HFFc6 (cell line): ENCODE data around the gene KIF23. TPM values are rescaled to one million over a fixed set of nuclear protein-coding genes. Genes with fewer than 3 reads are reported as not detected.

Experiments used
- DNase-seq: peaks from one replicate; pipeline ENCODE4 v3.0.0-alpha.2; 2018
- H3K27ac Mint-ChIP-seq: 2 replicates; pipeline ENCODE4 v1.8.0; 2020; ENCODE audit warnings: mild to moderate bottlenecking, mixed read lengths
- H3K27me3 Mint-ChIP-seq: 2 replicates; pipeline ENCODE4 v1.8.0; 2021; ENCODE audit warnings: mild to moderate bottlenecking, moderate library complexity, mixed read lengths; ENCODE audit not compliant: insufficient read depth
- H3K36me3 Mint-ChIP-seq: 2 replicates; pipeline ENCODE4 v1.8.0; 2021; ENCODE audit warnings: low read depth, mixed read lengths
- H3K4me1 Mint-ChIP-seq: 2 replicates; pipeline ENCODE4 v1.8.0; 2020; ENCODE audit warnings: low read depth, mixed read lengths
- H3K4me3 Mint-ChIP-seq: 2 replicates; pipeline ENCODE4 v1.8.0; 2020; ENCODE audit warnings: mild to moderate bottlenecking, moderate library complexity, mixed read lengths
- H3K9me3 Mint-ChIP-seq: 2 replicates; pipeline ENCODE4 v1.8.0; 2020; ENCODE audit warnings: mild to moderate bottlenecking, mixed read lengths
- CTCF ChIP-seq: fragments of 200-600 bp; sonication (generic); IDR thresholded peaks from 2 replicates; pipeline ENCODE4 v1.5.0; 2021; ENCODE audit warnings: antibody characterized with exemption, mild to moderate bottlenecking
- long read RNA-seq: library from polyadenylated mRNA; unstranded; transcript quantifications from one replicate; pipeline ENCODE4 v2.0.0, GENCODE V29; 2019
- total RNA-seq, 6 experiments: library from RNA; stranded (reverse); fragmentation: NEBNext Ultra II Directional; extraction: Animal tissue kit (Norgen Biotek cat#: 25700); gene quantifications; 2 replicates in 1 of 6; 3 replicates in 5 of 6; pipeline ENCODE4 v1.2.3, GENCODE V29; 2021

The KIF23 gene
- total RNA-seq = 10 to 100 TPM; 37.0 to 74.7 (median 64.6) TPM
- long read RNA-seq, partial matches to known transcripts = 29 of 58 reads
- long read RNA-seq, other reads (novel, unspliced or antisense) = 23 of 58 reads

- Mint-ChIP-seq H3K27me3 (no peaks in the 10 kb centered on the region), H3K4me3 (peak within 1 kb of the TSS; percentile 98)
Observed at GRCh38 chr15:69413822-69414700, at the start of gene KIF23. TSS of gene KIF23 (plus strand) at chr15:69414349. CDS start at chr15:69414466, 117 bp downstream.

GRCh38 chr15:69367236-69367635 is 46.9 kb upstream of the KIF23 start:
- H3K4me1 Mint-ChIP-seq = no peaks in the 10 kb centered on the region
- H3K4me3 Mint-ChIP-seq = no peak overlapping the region
- H3K27ac Mint-ChIP-seq = no peak overlapping the region
- no peak for DNase-seq
- no peak for TF ChIP-seq CTCF
- no peaks in the 10 kb centered on the region for H3K9me3 Mint-ChIP-seq
- peaks cover 3% of the 10 kb centered on the region for H3K27me3 Mint-ChIP-seq
- H3K36me3 Mint-ChIP-seq = 0 out of 2 replicates have a peak, but pooled peaks cover 4% of the 10 kb centered on the region

More at GRCh38 chr15:69413822-69414700, at the start of gene KIF23:
- peaks cover 16% of the 10 kb centered on the region for H3K36me3 Mint-ChIP-seq
- peaks cover 33% of the 10 kb centered on the region for H3K4me1 Mint-ChIP-seq
- no peaks in the 10 kb centered on the region for H3K9me3 Mint-ChIP-seq
- TF ChIP-seq CTCF = no peak; the same call in 1 of the 2 replicates
- DNase-seq = peak; percentile 95
- H3K27ac Mint-ChIP-seq = peak within 1 kb of the TSS; percentile 96

- Mint-ChIP-seq H3K4me1 (no peaks in the 10 kb centered on the region), H3K9me3 (no peaks in the 10 kb centered on the region; the same call in 1 of the 2 replicates), H3K27ac (no peak overlapping the region)
Observed at GRCh38 chr15:69369631-69370030, 44.5 kb upstream of the KIF23 start.

GRCh38 chr15:69373406-69373805 is 40.7 kb upstream of the KIF23 start:
- Mint-ChIP-seq H3K36me3 (0 out of 2 replicates have a peak, but pooled peaks cover under 1% of the 10 kb centered on the region), H3K27ac (no peak overlapping the region), H3K4me3 (no peak overlapping the region), H3K9me3 (no peaks in the 10 kb centered on the region; the same call in 1 of the 2 replicates), H3K27me3 (no peaks in the 10 kb centered on the region; the same call in 1 of the 2 replicates), H3K4me1 (no peaks in the 10 kb centered on the region)
- TF ChIP-seq CTCF = no peak
- DNase-seq = no peak

More at GRCh38 chr15:69369631-69370030, 44.5 kb upstream of the KIF23 start:
- peaks cover 3% of the 10 kb centered on the region for H3K27me3 Mint-ChIP-seq
- H3K36me3 Mint-ChIP-seq = 0 out of 2 replicates have a peak, but pooled peaks cover 4% of the 10 kb centered on the region
- DNase-seq = no peak
- H3K4me3 Mint-ChIP-seq = no peak overlapping the region
- TF ChIP-seq CTCF = no peak

DNA sequence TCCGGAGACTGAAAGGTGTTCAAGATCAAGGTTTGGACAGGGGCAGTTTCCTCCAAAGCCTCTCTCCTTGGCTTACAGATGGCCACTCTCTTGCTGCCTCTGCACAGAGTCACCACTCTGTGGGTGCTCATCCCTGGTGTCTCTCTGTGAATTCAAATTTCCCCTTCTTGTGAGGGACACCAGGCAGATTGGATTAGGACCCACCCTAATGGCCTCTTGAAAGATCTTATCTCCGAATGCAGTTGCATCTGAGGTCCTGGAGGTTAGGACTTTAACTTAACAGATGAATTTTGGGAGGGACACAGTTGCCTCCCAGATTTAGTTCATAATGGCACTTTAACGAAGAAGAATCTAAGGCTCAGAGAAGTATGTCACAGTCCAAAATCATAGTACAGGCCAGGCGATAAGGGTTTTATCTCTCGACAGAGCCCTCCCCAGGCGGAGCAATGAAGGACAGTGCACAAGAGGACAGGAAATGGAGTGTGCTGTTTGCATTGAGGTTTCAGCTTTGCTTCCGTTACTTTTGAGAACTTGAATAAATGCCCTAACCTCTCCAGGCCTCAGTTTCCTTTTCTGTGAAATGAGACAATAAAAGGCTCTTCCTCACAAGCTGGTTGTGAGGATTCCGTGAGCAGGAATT is 38.9 kb upstream of the KIF23 start:
- no peak for DNase-seq
- no peak overlapping the region for H3K4me3 Mint-ChIP-seq
- no peaks in the 10 kb centered on the region for H3K36me3 Mint-ChIP-seq
- no peaks in the 10 kb centered on the region; the same call in 1 of the 2 replicates for H3K9me3 Mint-ChIP-seq
- H3K4me1 Mint-ChIP-seq = no peaks in the 10 kb centered on the region
- TF ChIP-seq CTCF = no peak
- no peak overlapping the region for H3K27ac Mint-ChIP-seq
- H3K27me3 Mint-ChIP-seq = no peaks in the 10 kb centered on the region; the same call in 1 of the 2 replicates
